Measurements from ENCODE around the gene PDLIM7.

Gene PDLIM7

GRCh38 chr5:177455661-177456590, 41.5 kb downstream of the PDLIM7 start:
- peak; percentile 97 for DNase-seq

GRCh38 chr5:177455036-177455660, 42.3 kb downstream of the PDLIM7 start:
- peak; percentile 92 for DNase-seq

GRCh38 chr5:177454397-177455035, 42.9 kb downstream of the PDLIM7 start:
- peak; percentile 94 for DNase-seq

- no peak for DNase-seq
These were observed 43.5 kb downstream of the PDLIM7 start for GRCh38 chr5:177453852-177454396.

- DNase-seq: no peak
These were observed 44.4 kb downstream of the PDLIM7 start for GRCh38 chr5:177452688-177453638.

- DNase-seq: no peak
These were observed 46.6 kb downstream of the PDLIM7 start for GRCh38 chr5:177450667-177451424.

- no peak for DNase-seq
These were observed 48.0 kb downstream of the PDLIM7 start for GRCh38 chr5:177449140-177450061.

GRCh38 chr5:177448244-177448950, 49.0 kb downstream of the PDLIM7 start:
- DNase-seq: no peak

GRCh38 chr5:177447611-177448243, 49.7 kb downstream of the PDLIM7 start:
- DNase-seq: no peak

GRCh38 chr5:177447066-177447610, 50.3 kb downstream of the PDLIM7 start:
- DNase-seq: peak; percentile 68

- DNase-seq: peak; percentile 70
These were observed 51.0 kb downstream of the PDLIM7 start, which contains the start of gene PRR7 for GRCh38 chr5:177446200-177447065. Gene PRR7, plus strand, starts transcription at chr5:177446814. Its CDS starts 8,254 bp downstream, at chr5:177455068.

- no peak for DNase-seq
These were observed 51.5 kb downstream of the PDLIM7 start for GRCh38 chr5:177445917-177446199.

GRCh38 chr5:177445052-177445916, 52.1 kb downstream of the PDLIM7 start:
- DNase-seq: no peak

GRCh38 chr5:177444106-177445051, 53.0 kb downstream of the PDLIM7 start:
- DNase-seq: no peak

- no peak for DNase-seq
These were observed 54.0 kb downstream of the PDLIM7 start for GRCh38 chr5:177443144-177443983.

All from activated gamma-delta T cell treated with Interleukin-2 at 50 U/mL for 16 hours (primary cell).